GM20000 (cell line): Measurements from ENCODE around the gene CFAP300.

Experiments
- DNase-seq: peaks from one replicate; pipeline ENCODE4 v3.0.0; 2012; ENCODE audit warnings: low spot score
- CTCF ChIP-seq: IDR thresholded peaks from 2 replicates; pipeline ENCODE4 v1.5.1; 2012; ENCODE audit warnings: mild to moderate bottlenecking, control low read depth; ENCODE audit errors: extremely low read depth, missing control alignments

Gene CFAP300

GRCh38 chr11:102073253-102073652 is 26.0 kb downstream of the CFAP300 start:
- no peak for TF ChIP-seq CTCF

GRCh38 chr11:102079625-102080024 is 32.4 kb downstream of the CFAP300 start:
- TF ChIP-seq CTCF = no peak
- DNase-seq = no peak

More at GRCh38 chr11:102073253-102073652, 26.0 kb downstream of the CFAP300 start:
- no peak for DNase-seq

- no peak for DNase-seq
- no peak for TF ChIP-seq CTCF
These were observed 34.1 kb downstream of the CFAP300 start for GRCh38 chr11:102081313-102081712.

- no peak for DNase-seq
- TF ChIP-seq CTCF = no peak
These were observed 38.8 kb downstream of the CFAP300 start for GRCh38 chr11:102085864-102086551.

- no peak for DNase-seq
- no peak for TF ChIP-seq CTCF
These were observed 49.9 kb downstream of the CFAP300 start for GRCh38 chr11:102097186-102097585.

- no peak for DNase-seq
- TF ChIP-seq CTCF = no peak
These were observed 52.5 kb downstream of the CFAP300 start for GRCh38 chr11:102099755-102100154.

GRCh38 chr11:102108734-102109440 is 61.6 kb downstream of the CFAP300 start:
- no peak for DNase-seq
- TF ChIP-seq CTCF = no peak
